Measurements from ENCODE around the gene PRKG1.
"Not testable (repeated sequence)": the region's sequence is repeated elsewhere in the genome, so short reads cannot be mapped to it uniquely, and the experiment has no call there.

Gene PRKG1

GRCh38 chr10:51394039-51394438, 319.8 kb downstream of the PRKG1 start:
- DNase-seq = no peak

GRCh38 chr10:51397244-51397643, 323.0 kb downstream of the PRKG1 start:
- DNase-seq = no peak

DNA sequence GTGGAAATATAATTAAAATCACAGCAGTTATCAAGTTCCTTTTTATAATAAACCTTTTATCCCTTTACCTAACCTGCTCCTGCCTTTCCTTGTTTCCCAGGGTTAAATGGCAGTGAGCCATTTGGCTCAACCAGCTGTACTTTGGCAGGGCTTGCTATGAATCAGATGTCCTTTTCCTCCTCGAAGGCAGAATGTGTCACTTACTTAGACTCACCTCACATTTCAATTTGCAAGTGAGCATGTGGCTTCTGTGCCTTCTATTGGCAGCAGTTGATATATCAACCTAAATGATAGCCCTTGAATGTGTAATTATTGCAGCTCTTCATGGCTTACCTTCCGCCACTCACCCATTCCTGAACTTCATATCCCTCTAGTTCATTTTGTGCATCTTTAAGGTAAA, 323.4 kb downstream of the PRKG1 start:
- peak; percentile 33 for DNase-seq

DNA sequence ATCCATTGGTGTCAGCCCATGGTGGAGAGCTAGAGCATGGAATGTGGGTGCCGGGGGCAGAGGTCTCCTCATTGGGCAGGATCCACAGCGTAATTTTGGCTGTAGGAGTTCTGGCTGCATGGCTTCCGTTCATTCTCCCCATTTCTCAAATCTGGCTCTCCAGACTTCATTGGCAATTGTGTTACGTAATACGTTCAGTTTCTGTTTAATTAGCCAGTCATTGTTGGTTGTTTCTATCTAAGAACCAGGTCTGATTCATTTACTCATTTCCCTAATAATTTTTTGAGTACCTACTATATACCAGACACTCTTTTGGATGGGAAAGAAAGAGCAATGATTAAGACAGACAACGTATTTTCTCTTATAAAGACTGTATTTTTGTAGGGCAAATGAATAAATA, 325.6 kb downstream of the PRKG1 start:
- DNase-seq = no peak

DNA sequence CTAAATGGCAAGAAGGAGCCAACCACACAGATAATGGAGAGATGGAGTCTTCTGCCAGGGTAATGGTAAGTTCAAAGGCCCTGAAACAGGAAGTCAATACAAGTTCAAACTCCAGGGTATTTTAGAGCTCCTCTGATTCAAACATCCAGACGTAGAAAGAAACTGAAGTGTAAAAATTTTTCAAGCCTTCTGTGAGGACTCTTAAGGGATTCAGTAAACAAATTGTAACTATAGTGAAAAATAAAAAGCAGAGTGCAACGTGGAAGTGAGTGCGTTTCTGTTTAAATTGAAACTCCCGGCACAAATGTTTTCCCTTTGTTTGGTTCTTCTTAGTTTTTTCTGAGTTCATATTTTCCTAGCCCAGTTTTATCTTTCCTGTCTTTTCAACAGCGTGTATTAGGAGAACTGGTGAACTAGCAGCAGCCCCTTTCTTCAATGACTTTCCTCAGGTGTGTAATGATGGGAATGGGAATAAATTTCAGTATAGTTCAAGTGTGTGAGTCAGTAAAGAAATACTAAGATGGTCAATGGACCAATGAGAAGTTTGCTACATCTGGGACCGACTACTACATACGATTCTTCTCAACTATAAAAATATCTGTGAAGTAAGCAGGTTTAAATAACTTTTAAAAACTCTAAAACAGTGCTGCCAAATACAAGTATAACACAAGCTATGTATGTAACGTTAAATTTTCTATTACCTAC, 326.3 kb downstream of the PRKG1 start:
- DNase-seq = no peak

DNA sequence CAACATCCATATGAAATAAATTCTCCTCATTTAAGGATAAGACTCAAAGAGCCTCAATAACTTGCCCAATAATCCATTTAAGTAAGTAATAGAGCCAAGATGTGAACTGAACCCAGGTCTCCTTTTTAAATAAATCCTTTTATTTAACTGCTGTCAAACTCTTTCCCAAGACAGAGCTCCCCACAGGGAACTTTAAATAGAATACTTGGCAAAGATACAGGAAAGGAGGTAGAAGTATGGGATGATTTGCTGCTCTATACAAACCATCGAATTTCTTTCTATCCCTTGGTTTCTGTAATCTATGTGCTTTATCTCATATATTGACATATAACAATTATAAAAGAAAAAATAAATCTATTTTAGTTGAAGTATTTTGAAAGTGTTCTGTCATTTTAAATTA, 329.2 kb downstream of the PRKG1 start:
- DNase-seq = no peak

GRCh38 chr10:51405580-51406351, 331.5 kb downstream of the PRKG1 start:
- DNase-seq = no peak

DNA sequence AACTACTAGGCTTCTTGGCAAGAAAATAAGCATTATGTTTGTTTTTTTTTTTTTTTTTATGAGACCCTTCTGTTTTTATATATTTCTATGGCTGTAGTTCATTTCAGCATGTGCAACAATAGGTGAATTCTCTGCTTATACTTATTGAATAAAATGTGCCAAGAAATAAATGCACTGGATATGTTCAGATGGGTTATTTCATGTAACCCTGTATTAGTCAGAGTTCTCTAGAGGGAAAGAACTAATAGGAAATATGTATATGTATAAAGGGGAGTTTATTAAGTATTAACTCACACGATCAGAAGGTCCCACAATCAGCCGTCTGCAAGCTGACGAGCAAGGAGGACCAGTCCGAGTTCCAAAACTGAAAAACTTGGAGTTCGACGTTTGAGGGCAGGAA, 332.3 kb downstream of the PRKG1 start:
- no peak for DNase-seq

GRCh38 chr10:51416494-51416893, 342.2 kb downstream of the PRKG1 start:
- no peak for DNase-seq

DNA sequence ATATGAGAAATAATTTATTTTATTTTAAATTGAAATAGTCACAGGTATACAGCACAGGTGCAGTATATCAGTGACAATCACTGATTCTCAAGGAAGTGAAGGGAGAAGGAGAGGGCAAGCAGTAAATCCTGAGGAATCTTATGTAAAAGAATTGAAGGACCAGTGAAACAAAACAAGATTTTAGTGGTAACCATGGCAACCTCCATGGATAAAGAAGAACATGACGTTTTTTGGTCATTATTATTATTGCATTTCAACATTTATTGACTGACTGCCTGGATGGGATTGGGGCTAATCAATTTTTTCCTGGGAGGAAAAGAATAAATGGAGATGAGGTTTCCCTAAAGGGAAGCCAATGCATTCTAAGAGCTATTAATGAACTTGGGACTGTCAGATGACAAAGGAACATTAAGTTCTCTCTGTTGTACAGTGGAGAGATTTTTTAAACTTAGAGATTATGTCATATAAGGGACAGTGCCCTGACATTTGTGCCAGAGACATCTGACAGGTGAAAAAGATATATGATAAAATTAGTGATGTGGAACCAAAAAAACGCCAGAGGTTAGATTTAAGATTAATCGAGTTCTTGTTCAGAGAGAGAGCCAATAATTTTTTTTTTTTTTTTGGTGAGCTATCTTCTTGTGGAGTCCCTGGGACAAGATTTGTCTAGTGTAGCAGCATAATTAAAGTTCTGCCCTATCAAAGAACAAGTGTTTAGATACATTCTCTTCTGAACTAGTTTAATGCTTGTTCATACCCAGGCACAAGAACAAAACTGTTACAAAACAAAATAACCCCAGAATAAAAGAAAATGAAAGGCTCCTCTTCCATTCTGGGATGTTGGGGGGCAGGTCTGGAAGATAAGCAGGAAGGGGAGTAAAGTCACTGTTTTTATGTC, 345.2 kb downstream of the PRKG1 start:
- DNase-seq = no peak

- no peak for DNase-seq
Observed at GRCh38 chr10:51421853-51422252, 347.6 kb downstream of the PRKG1 start.

- DNase-seq = no peak
Observed at GRCh38 chr10:51422311-51423120, 348.2 kb downstream of the PRKG1 start.

DNA sequence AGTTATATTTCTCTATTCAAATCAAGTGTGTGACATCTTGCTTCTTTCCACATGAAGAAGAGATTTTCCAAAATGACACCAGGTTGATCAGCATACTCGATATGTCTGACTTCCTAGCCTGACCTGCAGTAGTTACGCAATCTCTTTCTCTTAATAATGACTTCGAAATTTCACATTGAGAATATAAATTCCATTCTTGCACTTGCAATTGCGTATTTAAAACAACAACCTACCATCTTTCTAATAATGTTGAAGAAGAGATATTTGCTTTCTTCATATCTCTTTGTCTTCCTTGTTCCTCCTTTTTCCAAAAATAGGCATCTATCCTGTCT, 348.8 kb downstream of the PRKG1 start:
- no peak for DNase-seq

- no peak for DNase-seq
Observed at GRCh38 chr10:51425431-51425830, 351.1 kb downstream of the PRKG1 start.

DNA sequence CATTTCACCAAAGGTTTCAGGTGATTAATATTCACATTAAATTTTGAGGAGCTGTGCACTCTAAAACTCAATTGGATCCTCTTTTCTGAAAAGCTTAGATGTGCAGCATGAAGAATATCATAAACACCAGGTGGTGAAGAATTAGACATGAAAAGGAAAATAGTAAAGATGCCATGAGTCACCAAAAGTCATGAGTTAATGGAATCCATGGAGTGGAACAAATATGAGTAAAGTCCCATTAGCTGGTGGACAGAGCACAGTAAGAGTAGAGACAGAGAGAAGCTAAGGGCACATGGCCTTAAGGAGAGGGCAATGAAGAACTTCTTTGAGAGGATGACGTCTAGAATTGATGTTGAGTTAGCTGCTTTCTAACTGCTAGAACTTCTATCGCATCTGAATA, 353.5 kb downstream of the PRKG1 start:
- no peak for DNase-seq

DNA sequence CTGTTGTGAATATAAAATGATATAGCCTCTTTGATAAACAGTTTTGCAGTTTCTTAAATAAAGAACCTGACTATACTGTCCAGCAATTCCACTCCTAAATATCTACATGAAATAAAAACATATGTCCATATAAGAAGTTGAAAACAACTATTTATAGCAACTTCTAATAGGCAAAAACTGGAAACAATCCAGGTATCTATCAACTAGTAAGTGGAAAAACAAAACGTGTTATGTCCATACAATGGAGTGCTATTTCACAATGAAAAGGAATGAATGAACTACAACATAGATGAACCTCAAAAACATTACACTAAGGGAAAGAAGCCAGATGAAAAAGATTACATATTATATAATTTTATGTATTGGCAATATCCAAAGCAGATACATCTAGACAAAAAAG, 356.2 kb downstream of the PRKG1 start:
- DNase-seq = no peak

DNA sequence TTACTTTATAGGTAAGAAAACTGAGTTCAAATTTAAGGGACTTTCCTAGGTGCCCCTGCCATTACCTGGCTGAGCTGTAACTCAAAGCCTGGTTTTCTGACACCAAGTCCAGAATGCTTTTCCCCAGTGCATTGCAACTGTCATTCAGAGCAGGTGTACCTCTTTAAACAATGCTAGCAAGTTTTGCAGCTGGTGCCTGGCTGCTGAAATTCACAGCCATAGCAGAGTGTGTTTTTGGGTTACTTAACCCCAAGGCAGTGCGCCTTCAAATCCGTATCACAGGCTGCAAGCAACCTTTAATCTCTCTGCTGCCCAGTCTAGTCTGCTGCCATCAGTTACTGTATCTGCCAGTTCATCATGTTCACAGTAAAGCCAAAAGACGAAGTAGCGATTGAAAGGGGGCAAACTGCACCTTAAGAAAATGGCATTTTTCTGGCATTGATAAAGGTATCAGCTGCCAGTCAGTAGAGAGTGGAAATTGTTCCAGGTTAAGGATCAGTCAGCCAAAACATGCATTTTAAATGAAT, 359.7 kb downstream of the PRKG1 start:
- DNase-seq = no peak

- DNase-seq = no peak
Observed at GRCh38 chr10:51436805-51437204, 362.5 kb downstream of the PRKG1 start.

- no peak for DNase-seq
Observed at GRCh38 chr10:51439645-51440044, 365.4 kb downstream of the PRKG1 start.

GRCh38 chr10:51445588-51445987, 371.3 kb downstream of the PRKG1 start:
- DNase-seq = no peak

GRCh38 chr10:51447119-51447518, 372.8 kb downstream of the PRKG1 start:
- no peak for DNase-seq

- not testable (repeated sequence) for DNase-seq
Observed at GRCh38 chr10:51455762-51456161, 381.5 kb downstream of the PRKG1 start.

- DNase-seq = no peak
Observed at GRCh38 chr10:51459476-51459875, 385.2 kb downstream of the PRKG1 start.

All from NCI-H2081 treated with DMSO at 0.1 percent for 48 hours (cell line).